ENCODE results near the gene ZNF770.

ZNF770 gene, protein sequence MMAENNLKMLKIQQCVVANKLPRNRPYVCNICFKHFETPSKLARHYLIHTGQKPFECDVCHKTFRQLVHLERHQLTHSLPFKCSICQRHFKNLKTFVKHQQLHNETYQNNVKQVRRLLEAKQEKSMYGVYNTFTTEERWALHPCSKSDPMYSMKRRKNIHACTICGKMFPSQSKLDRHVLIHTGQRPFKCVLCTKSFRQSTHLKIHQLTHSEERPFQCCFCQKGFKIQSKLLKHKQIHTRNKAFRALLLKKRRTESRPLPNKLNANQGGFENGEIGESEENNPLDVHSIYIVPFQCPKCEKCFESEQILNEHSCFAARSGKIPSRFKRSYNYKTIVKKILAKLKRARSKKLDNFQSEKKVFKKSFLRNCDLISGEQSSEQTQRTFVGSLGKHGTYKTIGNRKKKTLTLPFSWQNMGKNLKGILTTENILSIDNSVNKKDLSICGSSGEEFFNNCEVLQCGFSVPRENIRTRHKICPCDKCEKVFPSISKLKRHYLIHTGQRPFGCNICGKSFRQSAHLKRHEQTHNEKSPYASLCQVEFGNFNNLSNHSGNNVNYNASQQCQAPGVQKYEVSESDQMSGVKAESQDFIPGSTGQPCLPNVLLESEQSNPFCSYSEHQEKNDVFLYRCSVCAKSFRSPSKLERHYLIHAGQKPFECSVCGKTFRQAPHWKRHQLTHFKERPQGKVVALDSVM

DNA sequence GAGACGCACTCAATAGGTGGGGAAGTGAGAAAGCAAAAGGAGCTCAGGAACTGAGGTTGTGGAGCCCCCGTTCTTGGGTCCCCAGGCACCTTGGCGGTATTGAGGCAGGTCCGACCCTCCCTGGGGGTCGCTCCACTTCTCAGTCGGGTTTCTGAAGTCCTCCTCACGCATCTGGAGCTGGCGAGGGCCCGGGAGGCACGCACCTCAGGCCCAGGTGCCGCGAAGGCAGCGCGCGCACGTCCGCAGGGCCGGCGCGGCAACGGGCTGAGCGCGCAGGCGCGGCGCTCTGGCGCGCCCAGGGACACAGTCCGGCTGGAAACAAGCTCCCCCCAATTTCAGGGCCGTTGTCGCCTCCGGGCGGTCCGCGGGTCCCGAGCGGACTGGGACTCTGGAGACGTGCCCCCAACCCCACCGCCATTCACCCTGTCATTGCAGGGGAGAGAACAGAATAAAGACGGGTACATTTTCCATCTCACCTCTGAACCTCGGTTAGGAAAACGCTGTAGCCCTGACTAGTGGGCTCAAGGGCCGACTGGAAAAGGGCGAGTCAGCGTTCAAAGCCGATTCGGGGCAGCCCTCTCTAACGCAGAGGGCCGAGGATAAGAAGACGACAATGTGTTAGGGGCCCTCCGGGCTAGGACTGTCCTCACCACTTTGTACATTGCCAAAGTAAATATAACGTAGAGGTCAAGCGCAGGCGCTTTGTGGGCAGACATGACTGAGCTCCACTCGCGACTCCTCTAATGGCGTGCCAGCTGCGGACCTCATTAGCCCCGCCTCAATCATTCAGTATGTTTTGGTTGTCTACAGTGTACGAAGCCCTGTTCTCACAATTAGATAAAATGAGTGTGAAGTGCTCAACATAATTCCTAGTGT, at the start of gene ZNF770:
ZNF770 (minus strand) TSS at position 261 of the 876 bp plus-strand sequence. CDS start 4,853 bp downstream, outside the sequence.
- peaks cover 28% of the 10 kb centered on the region for H3K4me1 Mint-ChIP-seq
- DNase-seq (ENCODE audit: low spot score in 2 of 2) (peak; percentile 81 to 90), ATAC-seq (replicated peaks; ENCODE audit: extremely low read depth, poor library complexity, severe bottlenecking) (peak; percentile 82)
- peak within 1 kb of the TSS; percentile 97 for H3K4me3 Mint-ChIP-seq
- H3K27ac Mint-ChIP-seq (ENCODE audit: low read depth) = peak within 1 kb of the TSS; percentile 95
- H3K36me3 Mint-ChIP-seq (ENCODE audit: insufficient read depth) = peaks cover 15% of the 10 kb centered on the region
- H3K9me3 Mint-ChIP-seq = no peaks in the 10 kb centered on the region
- H3K27me3 Mint-ChIP-seq = no peaks in the 10 kb centered on the region

DNA sequence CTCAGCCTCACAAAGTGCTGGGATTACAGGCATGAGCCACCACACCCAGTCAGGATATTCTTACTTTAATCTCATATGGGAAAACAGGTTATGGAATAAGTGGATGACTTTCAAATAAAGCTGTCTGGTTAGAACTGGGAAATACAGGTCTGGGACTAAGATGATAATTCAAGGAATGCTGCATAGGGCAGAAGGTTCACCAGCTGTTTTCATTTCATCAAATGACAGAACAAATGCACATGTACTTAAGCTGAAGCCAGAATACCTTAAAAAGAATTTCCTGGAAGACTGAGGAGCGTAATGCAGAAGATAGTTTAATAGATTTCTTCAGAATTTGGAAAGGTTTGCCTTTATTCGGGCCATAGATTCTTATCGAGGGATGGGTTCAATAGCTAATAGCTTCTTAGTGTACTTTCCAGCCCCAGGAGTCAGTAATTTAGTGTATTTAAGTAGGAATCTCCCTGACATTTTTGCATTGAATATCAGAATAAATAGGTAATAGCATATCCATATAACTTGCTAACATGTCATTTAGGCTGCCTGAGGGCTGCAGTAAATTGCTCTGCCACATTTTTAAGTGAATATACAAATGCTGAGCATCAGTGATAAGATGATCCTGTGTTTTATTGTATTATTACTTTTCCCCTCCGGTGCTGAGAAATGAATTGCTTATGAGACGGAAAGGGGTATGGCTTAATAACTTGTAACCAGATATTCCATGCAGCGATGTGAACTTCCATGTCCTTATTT, 40.3 kb upstream of the ZNF770 start:
- no peak overlapping the region for H3K27ac Mint-ChIP-seq (ENCODE audit: low read depth)
- peaks cover 1% of the 10 kb centered on the region for H3K36me3 Mint-ChIP-seq (ENCODE audit: insufficient read depth)
- ATAC-seq (replicated peaks; ENCODE audit: extremely low read depth, poor library complexity, severe bottlenecking) = no peak
- H3K4me1 Mint-ChIP-seq = no peaks in the 10 kb centered on the region
- no peak overlapping the region for H3K4me3 Mint-ChIP-seq
- no peak for DNase-seq (ENCODE audit: low spot score in 2 of 2)
- H3K9me3 Mint-ChIP-seq = no peaks in the 10 kb centered on the region
- H3K27me3 Mint-ChIP-seq = peaks cover 10% of the 10 kb centered on the region

DNA sequence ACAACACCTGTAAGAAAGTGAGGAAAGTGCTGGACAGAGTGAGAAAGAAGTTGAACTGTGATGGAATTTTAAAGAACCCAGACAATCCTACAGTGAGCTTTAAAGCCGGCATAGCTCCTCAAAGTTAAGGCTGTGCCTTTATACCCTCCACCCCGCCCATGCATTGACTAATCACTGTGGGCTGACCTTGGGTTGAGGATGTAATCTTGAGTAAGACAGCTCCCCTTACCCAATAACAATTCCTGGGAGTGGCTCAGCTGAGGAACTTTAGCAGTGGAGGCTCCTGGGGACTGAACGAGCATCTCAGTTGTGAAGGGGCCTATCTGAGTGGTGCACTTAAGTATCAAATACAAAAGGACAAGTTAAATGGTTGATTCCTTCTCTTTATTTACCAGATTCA, 35.7 kb upstream of the ZNF770 start:
- H3K9me3 Mint-ChIP-seq = no peaks in the 10 kb centered on the region
- peaks cover 6% of the 10 kb centered on the region for H3K4me1 Mint-ChIP-seq
- peaks cover 1% of the 10 kb centered on the region for H3K36me3 Mint-ChIP-seq (ENCODE audit: insufficient read depth)
- no peak overlapping the region for H3K4me3 Mint-ChIP-seq
- H3K27ac Mint-ChIP-seq (ENCODE audit: low read depth) = no peak overlapping the region
- peaks cover 34% of the 10 kb centered on the region for H3K27me3 Mint-ChIP-seq
- ATAC-seq (replicated peaks; ENCODE audit: extremely low read depth, poor library complexity, severe bottlenecking) (no peak), DNase-seq (ENCODE audit: low spot score in 2 of 2) (no peak)

DNA sequence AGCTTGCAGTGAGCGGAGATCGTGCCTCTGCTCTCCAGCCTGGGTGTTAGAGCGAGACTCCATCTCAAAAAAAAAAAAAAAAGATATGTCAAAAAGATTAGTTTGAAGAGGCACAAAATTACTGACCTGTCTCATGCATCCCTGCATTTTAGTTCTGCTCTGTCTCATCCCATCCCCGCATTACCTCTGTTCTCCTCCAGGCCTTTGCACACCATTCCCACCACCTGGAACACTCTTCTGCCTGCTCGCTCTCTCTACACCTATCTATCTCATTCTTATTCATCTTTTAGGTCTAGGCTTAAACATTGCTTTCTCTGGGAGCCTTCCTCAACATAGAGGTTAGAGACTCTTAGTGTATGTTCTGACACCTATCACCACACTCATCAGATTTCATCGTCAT, 32.9 kb upstream of the ZNF770 start:
- DNase-seq (ENCODE audit: low spot score in 2 of 2) (no peak), ATAC-seq (replicated peaks; ENCODE audit: extremely low read depth, poor library complexity, severe bottlenecking) (no peak)
- no peak overlapping the region for H3K4me3 Mint-ChIP-seq
- H3K27me3 Mint-ChIP-seq = peaks cover 34% of the 10 kb centered on the region
- peaks cover 6% of the 10 kb centered on the region for H3K4me1 Mint-ChIP-seq
- no peak overlapping the region for H3K27ac Mint-ChIP-seq (ENCODE audit: low read depth)
- no peaks in the 10 kb centered on the region for H3K9me3 Mint-ChIP-seq
- H3K36me3 Mint-ChIP-seq (ENCODE audit: insufficient read depth) = no peaks in the 10 kb centered on the region

DNA sequence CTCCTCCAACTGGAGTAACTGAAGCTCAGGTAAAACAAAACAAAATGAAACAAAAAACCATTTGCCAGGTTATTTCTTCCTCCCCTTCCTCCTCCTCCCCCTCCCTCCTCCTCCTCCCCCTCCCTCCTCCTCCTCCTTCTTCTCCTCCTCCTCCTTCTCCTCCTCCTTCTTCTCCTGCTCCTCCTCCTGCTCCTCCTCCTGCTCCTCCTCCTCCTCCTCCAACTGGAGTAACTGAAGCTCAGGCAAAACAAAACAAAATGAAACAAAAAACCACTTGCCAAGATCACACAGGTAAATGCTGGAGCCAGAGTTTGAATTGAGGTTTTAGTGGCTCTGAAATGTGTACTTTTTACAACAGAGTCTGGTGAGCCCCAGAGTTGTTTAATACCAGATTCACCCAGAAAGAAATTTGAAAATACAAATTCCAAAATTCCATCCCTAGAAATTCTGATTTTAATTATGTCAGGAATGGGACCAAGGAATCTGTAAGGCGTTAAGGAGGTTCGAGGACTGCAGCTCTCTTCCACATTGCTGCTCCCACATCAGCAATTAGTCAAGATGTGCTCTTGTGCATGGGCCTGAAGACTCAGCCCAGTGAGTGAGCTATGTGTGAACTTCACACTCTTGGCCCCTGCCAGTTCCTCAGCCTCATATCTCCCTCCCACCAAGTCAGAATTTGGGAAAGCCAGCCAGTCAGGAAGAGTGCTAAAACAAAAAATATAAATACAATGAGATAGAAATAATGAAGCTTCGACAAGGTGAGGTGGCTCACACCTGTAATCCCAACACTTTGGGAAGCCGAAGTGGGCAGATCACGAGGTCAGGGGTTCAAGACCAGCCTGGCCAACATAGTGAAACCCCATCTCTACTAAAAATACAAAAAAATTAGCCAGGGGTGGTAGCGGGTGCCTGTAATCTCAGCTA, 31.6 kb upstream of the ZNF770 start:
- H3K9me3 Mint-ChIP-seq = no peaks in the 10 kb centered on the region
- H3K4me3 Mint-ChIP-seq = no peak overlapping the region
- H3K27me3 Mint-ChIP-seq = peaks cover 34% of the 10 kb centered on the region
- peaks cover 6% of the 10 kb centered on the region for H3K4me1 Mint-ChIP-seq
- H3K27ac Mint-ChIP-seq (ENCODE audit: low read depth) = no peak overlapping the region
- ATAC-seq (replicated peaks; ENCODE audit: extremely low read depth, poor library complexity, severe bottlenecking) = no peak
- H3K36me3 Mint-ChIP-seq (ENCODE audit: insufficient read depth) = no peaks in the 10 kb centered on the region
- DNase-seq (ENCODE audit: low spot score in 2 of 2) = no peak

DNA sequence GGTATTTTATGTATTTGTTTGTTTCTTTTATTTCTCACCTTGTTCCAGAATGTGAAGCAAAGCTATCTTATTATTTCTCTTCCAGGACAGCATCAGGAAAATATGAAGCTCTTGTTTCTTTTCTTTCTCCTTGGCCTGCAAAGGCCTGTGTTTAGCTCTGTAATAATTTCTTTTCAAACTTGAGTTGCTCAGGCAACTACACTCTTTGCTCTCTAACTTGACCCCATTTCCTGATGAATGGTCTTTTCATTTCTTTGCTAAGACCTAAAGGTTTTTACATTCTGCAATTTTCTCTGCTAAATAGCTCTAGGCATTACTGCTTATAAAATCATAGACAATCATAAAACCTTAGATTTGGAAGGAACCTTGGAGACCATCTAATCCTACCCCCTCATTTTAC, 26.2 kb upstream of the ZNF770 start:
- ATAC-seq (replicated peaks; ENCODE audit: extremely low read depth, poor library complexity, severe bottlenecking) = no peak
- H3K36me3 Mint-ChIP-seq (ENCODE audit: insufficient read depth) = no peaks in the 10 kb centered on the region
- no peaks in the 10 kb centered on the region for H3K9me3 Mint-ChIP-seq
- no peak for DNase-seq (ENCODE audit: low spot score in 2 of 2)
- H3K4me3 Mint-ChIP-seq = no peak overlapping the region
- H3K27ac Mint-ChIP-seq (ENCODE audit: low read depth) = no peak overlapping the region
- no peaks in the 10 kb centered on the region for H3K4me1 Mint-ChIP-seq
- peaks cover 7% of the 10 kb centered on the region for H3K27me3 Mint-ChIP-seq

DNA sequence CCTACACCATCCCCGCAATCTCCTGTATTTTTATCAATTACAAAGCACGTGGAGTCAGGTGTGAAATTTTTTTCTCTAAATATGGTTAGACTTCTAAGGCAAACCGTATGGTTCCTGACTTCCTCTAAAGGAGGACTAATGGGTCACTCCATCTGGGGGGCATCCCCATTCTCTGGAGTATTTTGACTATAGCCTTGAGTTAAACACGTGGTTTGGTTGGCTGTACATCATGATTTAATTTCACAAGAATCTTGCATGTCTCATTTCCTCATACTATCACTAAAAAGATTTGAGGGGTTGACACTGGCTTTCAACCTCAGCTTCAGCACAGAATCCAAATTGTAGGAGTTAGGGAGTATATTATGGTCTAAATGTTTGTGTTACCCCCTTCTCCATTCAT, 25.3 kb upstream of the ZNF770 start:
- H3K27me3 Mint-ChIP-seq = peaks cover 7% of the 10 kb centered on the region
- ATAC-seq (replicated peaks; ENCODE audit: extremely low read depth, poor library complexity, severe bottlenecking) = no peak
- no peak for DNase-seq (ENCODE audit: low spot score in 2 of 2)
- no peaks in the 10 kb centered on the region for H3K4me1 Mint-ChIP-seq
- H3K36me3 Mint-ChIP-seq (ENCODE audit: insufficient read depth) = no peaks in the 10 kb centered on the region
- no peaks in the 10 kb centered on the region for H3K9me3 Mint-ChIP-seq
- H3K27ac Mint-ChIP-seq (ENCODE audit: low read depth) = no peak overlapping the region
- H3K4me3 Mint-ChIP-seq = no peak overlapping the region

DNA sequence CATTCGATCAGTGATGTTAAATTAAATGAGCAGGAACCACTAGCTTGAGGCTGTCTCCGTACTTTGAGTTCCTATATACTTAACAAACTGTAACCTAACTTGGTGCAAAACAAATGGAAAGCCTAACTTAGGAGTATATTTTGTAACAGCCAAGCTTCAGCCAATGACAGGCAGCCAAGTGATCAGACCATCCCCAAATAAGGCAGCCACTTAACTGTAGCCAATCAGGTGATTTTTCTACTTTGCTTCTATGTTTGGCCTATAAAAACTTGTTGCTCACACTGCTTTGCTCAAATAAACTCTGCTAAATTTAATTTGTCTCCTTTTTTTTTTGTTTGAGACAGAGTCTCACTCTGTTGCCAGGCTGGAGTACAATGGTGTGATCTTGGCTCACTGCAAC, 19.3 kb upstream of the ZNF770 start:
- Mint-ChIP-seq H3K9me3 (no peaks in the 10 kb centered on the region), H3K27ac (ENCODE audit: low read depth) (no peak overlapping the region), H3K27me3 (peaks cover 7% of the 10 kb centered on the region), H3K4me3 (no peak overlapping the region), H3K36me3 (ENCODE audit: insufficient read depth) (no peaks in the 10 kb centered on the region), H3K4me1 (no peaks in the 10 kb centered on the region)
- DNase-seq (ENCODE audit: low spot score in 2 of 2) = no peak
- ATAC-seq (replicated peaks; ENCODE audit: extremely low read depth, poor library complexity, severe bottlenecking) = no peak

DNA sequence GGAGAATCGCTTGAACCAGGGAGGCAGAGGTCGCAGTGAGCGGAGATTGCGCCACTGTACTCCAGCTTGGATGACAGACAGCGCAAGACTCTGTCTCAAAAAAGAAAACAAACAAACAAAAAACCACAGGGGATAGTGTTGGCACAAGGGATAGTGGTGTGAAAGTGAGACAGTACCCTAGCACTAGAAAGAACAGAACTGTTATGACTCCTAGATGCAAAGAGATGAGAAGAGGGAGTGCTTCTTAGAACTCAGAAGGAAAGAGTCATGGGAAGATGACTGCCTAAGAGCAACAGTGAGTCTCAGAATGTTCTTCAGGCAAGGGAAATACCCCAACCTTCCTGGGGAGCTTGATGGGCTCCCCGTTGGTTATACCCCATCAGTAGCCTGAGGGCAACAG, 17.8 kb upstream of the ZNF770 start:
- no peaks in the 10 kb centered on the region for H3K4me1 Mint-ChIP-seq
- no peaks in the 10 kb centered on the region for H3K9me3 Mint-ChIP-seq
- H3K27me3 Mint-ChIP-seq = no peaks in the 10 kb centered on the region
- no peak overlapping the region for H3K27ac Mint-ChIP-seq (ENCODE audit: low read depth)
- H3K4me3 Mint-ChIP-seq = no peak overlapping the region
- ATAC-seq (replicated peaks; ENCODE audit: extremely low read depth, poor library complexity, severe bottlenecking) (no peak), DNase-seq (ENCODE audit: low spot score in 2 of 2) (no peak)
- H3K36me3 Mint-ChIP-seq (ENCODE audit: insufficient read depth) = no peaks in the 10 kb centered on the region

DNA sequence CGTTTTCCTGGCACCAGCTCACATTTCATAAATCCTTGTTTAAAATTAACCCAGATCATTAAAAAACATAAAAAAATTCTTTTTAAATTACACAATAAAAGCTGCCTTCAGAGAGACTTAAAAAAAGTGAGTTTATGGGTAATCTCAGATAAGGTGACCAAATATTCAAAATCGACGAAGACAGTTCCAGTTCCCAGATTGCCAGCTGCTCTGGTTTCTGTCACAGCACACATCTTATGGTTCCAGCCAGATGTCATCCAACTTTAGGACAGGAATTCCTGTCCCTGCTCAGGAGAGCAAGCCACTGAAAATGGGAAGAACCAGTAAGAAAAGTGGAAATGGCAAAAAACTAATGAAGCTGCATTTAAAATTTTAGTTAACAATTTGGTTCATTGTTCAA, 15.8 kb upstream of the ZNF770 start:
- no peak overlapping the region for H3K4me3 Mint-ChIP-seq
- ATAC-seq (replicated peaks; ENCODE audit: extremely low read depth, poor library complexity, severe bottlenecking) (no peak), DNase-seq (ENCODE audit: low spot score in 2 of 2) (no peak)
- H3K27me3 Mint-ChIP-seq = no peaks in the 10 kb centered on the region
- H3K9me3 Mint-ChIP-seq = no peaks in the 10 kb centered on the region
- H3K36me3 Mint-ChIP-seq (ENCODE audit: insufficient read depth) = no peaks in the 10 kb centered on the region
- H3K4me1 Mint-ChIP-seq = no peaks in the 10 kb centered on the region
- H3K27ac Mint-ChIP-seq (ENCODE audit: low read depth) = no peak overlapping the region

DNA sequence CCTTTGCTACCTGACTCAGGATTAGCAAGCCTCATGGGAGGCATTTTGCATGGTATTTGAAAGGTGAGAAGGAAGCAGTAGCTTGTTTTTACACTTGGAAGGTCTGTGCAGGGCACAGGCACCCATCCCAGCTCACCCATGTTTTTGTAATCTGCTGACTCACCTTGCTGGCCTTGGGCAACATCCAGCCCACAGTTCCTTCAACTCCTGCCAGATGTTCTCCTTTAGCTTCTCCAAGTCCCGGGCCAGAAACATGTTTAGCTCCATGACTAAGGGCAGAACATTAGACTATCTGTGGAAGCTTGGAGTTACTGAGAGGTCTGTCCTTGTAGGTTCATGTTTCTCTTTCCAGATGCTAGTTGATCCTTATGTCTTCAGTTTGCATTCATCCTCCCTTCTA, 12.4 kb upstream of the ZNF770 start:
- DNase-seq (ENCODE audit: low spot score in 2 of 2) = no peak
- no peaks in the 10 kb centered on the region for H3K36me3 Mint-ChIP-seq (ENCODE audit: insufficient read depth)
- H3K27me3 Mint-ChIP-seq = peaks cover 7% of the 10 kb centered on the region
- H3K4me3 Mint-ChIP-seq = no peak overlapping the region
- no peak overlapping the region for H3K27ac Mint-ChIP-seq (ENCODE audit: low read depth)
- ATAC-seq (replicated peaks; ENCODE audit: extremely low read depth, poor library complexity, severe bottlenecking) = no peak
- H3K9me3 Mint-ChIP-seq = no peaks in the 10 kb centered on the region
- H3K4me1 Mint-ChIP-seq = no peaks in the 10 kb centered on the region
